Neural crest cell (in vitro differentiated cells): ENCODE data around the gene RAB3IP. TPM values are rescaled to one million over a fixed set of nuclear protein-coding genes. Genes with fewer than 3 reads are reported as not detected.

Experiments
- DNase-seq: peaks from one replicate; pipeline ENCODE4 v3.0.0; 2021; ENCODE audit warnings: low read depth, mixed read lengths, low spot score
- H3K27ac Mint-ChIP-seq: one replicate; pipeline ENCODE4 v1.8.0; 2021; ENCODE audit warnings: mild to moderate bottlenecking, mixed read lengths; ENCODE audit not compliant: unreplicated experiment
- H3K27me3 Mint-ChIP-seq: 2 replicates; pipeline ENCODE4 v1.8.0; 2021; ENCODE audit warnings: low read depth, mild to moderate bottlenecking, mixed read lengths
- H3K36me3 Mint-ChIP-seq: 2 replicates; pipeline ENCODE4 v1.8.0; 2021; ENCODE audit warnings: low read depth, mild to moderate bottlenecking, mixed read lengths
- H3K4me1 Mint-ChIP-seq: 2 replicates; pipeline ENCODE4 v1.8.0; 2021; ENCODE audit warnings: mixed read lengths
- H3K4me3 Mint-ChIP-seq: one replicate; pipeline ENCODE4 v1.8.0; 2021; ENCODE audit warnings: mild to moderate bottlenecking, mixed read lengths
- H3K9me3 Mint-ChIP-seq: 2 replicates; pipeline ENCODE4 v1.8.0; 2021; ENCODE audit warnings: mixed read lengths
- CTCF ChIP-seq: fragments of 200-600 bp; sonication (generic); conservative IDR thresholded peaks from 2 replicates; pipeline ENCODE4 v1.5.0; 2021; ENCODE audit warnings: antibody characterized with exemption, mild to moderate bottlenecking
- total RNA-seq: library from RNA; stranded (reverse); gene quantifications from 2 replicates; pipeline ENCODE4 v1.2.1, GENCODE V29; 2021

Gene RAB3IP
- total RNA-seq, 1 donor from 2014 or later = 24.0 TPM

- Mint-ChIP-seq H3K9me3 (peaks cover 12% of the 10 kb centered on the region), H3K27me3 (no peaks in the 10 kb centered on the region), H3K27ac (no peak overlapping the region), H3K4me3 (no peak overlapping the region), H3K4me1 (no peaks in the 10 kb centered on the region), H3K36me3 (peaks cover 43% of the 10 kb centered on the region)
- TF ChIP-seq CTCF = no peak
- no peak for DNase-seq
Measured at GRCh38 chr12:69810870-69811498, 72.3 kb downstream of the RAB3IP start.

DNA sequence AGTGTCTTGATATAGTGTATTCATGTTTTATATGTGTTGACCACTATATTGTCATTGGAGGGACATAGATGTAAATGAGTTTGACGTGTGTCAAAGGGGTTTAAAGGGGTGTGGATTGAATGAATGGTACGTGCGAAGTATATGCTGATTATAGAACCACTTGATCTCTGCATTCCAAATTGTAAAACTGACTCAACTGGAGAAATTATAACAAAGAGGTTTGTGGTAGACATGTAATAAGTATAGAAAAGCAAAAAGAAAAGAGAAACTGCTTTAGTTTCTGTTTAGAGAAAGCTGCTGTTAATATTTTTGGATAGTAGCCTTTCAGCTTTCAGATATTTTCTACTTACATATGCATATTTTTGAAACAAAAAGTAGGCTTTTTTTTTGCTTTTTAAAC, 77.4 kb downstream of the RAB3IP start:
- no peak for TF ChIP-seq CTCF
- Mint-ChIP-seq H3K4me1 (no peaks in the 10 kb centered on the region), H3K36me3 (peaks cover 10% of the 10 kb centered on the region), H3K27me3 (no peaks in the 10 kb centered on the region), H3K27ac (no peak overlapping the region), H3K4me3 (no peak overlapping the region), H3K9me3 (peaks cover 1% of the 10 kb centered on the region)
- no peak for DNase-seq

- Mint-ChIP-seq H3K36me3 (no peaks in the 10 kb centered on the region), H3K27ac (no peak overlapping the region), H3K9me3 (no peaks in the 10 kb centered on the region), H3K4me1 (no peaks in the 10 kb centered on the region), H3K27me3 (no peaks in the 10 kb centered on the region), H3K4me3 (no peak overlapping the region)
- no peak for DNase-seq
- TF ChIP-seq CTCF = no peak
Measured at GRCh38 chr12:69821032-69821455, 82.4 kb downstream of the RAB3IP start.

DNA sequence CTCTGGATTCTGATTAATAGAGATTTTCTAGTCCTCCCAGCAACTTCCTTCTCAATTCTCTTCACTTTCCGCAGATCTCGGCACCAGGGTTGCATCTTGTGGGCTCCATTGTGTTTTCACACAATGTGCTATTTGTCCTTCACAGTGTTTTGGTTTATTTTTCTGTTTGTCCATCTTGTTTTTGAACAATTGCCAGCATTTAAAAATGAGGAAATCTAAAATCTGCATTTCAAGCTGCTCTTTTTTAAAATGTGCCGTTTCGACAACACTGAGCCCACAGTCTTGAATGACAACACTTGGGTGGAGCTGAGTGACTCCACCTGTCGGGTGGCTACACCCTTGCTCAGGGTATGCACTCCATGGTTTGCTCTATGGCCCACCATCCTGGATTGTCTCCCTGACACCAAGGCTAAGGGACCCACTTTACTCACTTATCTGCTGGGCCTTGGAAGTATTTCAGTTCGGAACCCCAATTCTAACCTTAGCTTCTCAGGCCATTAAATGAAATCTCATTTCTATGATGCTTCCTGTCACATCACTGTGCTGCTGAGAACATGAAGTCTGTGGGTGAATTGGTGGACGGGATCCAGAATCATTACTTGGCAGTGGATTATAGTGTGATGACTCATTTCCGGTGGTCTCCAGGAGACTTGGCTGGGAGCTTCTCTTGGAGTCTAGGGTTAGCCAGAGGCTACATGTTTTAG, 82.9 kb downstream of the RAB3IP start:
- Mint-ChIP-seq H3K9me3 (no peaks in the 10 kb centered on the region), H3K27me3 (no peaks in the 10 kb centered on the region), H3K27ac (no peak overlapping the region), H3K4me3 (no peak overlapping the region), H3K36me3 (no peaks in the 10 kb centered on the region), H3K4me1 (no peaks in the 10 kb centered on the region)
- no peak for TF ChIP-seq CTCF
- DNase-seq = no peak

DNA sequence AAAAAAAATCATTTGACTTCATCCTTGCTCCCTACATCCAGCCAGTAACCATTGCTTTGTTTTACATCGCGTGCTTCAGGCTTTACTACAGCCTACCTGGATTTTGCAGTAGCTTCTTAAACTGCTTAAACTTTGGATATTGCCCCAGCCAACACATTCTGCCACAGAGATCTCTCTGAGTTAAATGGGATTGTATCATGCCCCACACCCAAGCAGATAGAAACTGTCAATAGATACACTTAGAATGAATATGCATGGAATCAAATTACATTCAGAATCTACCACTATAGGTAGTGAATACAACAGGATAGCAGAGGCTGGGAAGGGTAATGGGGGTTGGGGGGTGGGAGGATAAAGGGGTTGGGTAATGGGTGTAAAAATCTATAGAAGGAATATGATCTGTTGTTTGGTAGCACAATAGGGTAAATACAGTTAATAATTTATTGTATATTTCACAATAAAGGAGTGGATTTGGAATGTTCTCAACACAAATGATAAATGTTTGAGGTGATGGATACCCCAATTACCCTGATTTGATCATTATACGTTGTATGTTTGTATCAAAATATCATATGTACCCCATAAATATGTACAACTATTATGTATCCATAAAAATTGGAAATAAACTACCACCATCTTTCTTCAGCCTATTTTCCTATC, 83.7 kb downstream of the RAB3IP start:
- no peaks in the 10 kb centered on the region for H3K9me3 Mint-ChIP-seq
- no peak overlapping the region for H3K27ac Mint-ChIP-seq
- TF ChIP-seq CTCF = no peak
- H3K36me3 Mint-ChIP-seq = no peaks in the 10 kb centered on the region
- no peaks in the 10 kb centered on the region for H3K27me3 Mint-ChIP-seq
- no peak overlapping the region for H3K4me3 Mint-ChIP-seq
- no peak for DNase-seq
- no peaks in the 10 kb centered on the region for H3K4me1 Mint-ChIP-seq
